Stomach (tissue), 4 donors: ENCODE measurements around the gene DCUN1D4.

Experiments used
- CTCF ChIP-seq, 7 experiments: fragments of 450-650 bp in 4 of 7; fragments of 200-600 bp in 3 of 7; sonication (generic) in 3 of 7; IDR thresholded peaks; one replicate each; pipeline ENCODE4 v1.5.1; 2016 to 2019; ENCODE audit warnings: antibody characterized with exemption in 7 of 7, control low read depth in 2 of 7, mild to moderate bottlenecking in 1 of 7
- POLR2A ChIP-seq, 4 donors: fragments of 450-650 bp; IDR thresholded peaks; one replicate each; pipeline ENCODE4 v1.6.1; 2016; ENCODE audit warnings: antibody characterized with exemption in 4 of 4, control low read depth in 2 of 4, mild to moderate bottlenecking in 1 of 4, moderate library complexity in 1 of 4
- POLR2AphosphoS5 ChIP-seq, 3 donors: sonication (generic); formaldehyde crosslinking; IDR thresholded peaks; one replicate each; pipeline ENCODE4 v1.6.1; 2016; ENCODE audit warnings: antibody characterized with exemption in 3 of 3

- TF ChIP-seq POLR2A (IDR thresholded peaks at IDR 0.05) = no peak
- TF ChIP-seq CTCF (IDR thresholded peaks at IDR 0.05) = no peak
- no peak for TF ChIP-seq POLR2AphosphoS5 (IDR thresholded peaks at IDR 0.05)
Observed at GRCh38 chr4:51932684-51933083, 89.7 kb downstream of the DCUN1D4 start.
